ENCODE measurements around the gene ARHGEF7. TPM values are rescaled to one million over a fixed set of nuclear protein-coding genes. Genes with fewer than 3 reads are reported as not detected.
"Not testable (repeated sequence)": the region's sequence is repeated elsewhere in the genome, so short reads cannot be mapped to it uniquely, and the experiment has no call there.

Gene ARHGEF7
- total RNA-seq, 1 donor from 2014 or later, result 155 TPM

- not testable (repeated sequence) for DNase-seq (ENCODE audit: low read depth, low spot score)
Measured at GRCh38 chr13:111198732-111199378, 83.7 kb downstream of the ARHGEF7 start.

GRCh38 chr13:111201304-111201940 lies 86.3 kb downstream of the ARHGEF7 start:
- no peak for DNase-seq (ENCODE audit: low read depth, low spot score)

GRCh38 chr13:111202156-111202621 lies 87.1 kb downstream of the ARHGEF7 start:
- DNase-seq (ENCODE audit: low read depth, low spot score), result no peak

- DNase-seq (ENCODE audit: low read depth, low spot score), result peak; percentile 99
Measured at GRCh38 chr13:111202745-111203144, 87.6 kb downstream of the ARHGEF7 start.

GRCh38 chr13:111203736-111204389 lies 88.8 kb downstream of the ARHGEF7 start:
- no peak for DNase-seq (ENCODE audit: low read depth, low spot score)

- no peak for DNase-seq (ENCODE audit: low read depth, low spot score)
Measured at GRCh38 chr13:111204438-111205177, 89.5 kb downstream of the ARHGEF7 start.

- DNase-seq (ENCODE audit: low read depth, low spot score), result no peak
Measured at GRCh38 chr13:111206148-111206547, 91.0 kb downstream of the ARHGEF7 start.

GRCh38 chr13:111209613-111210012 lies 94.5 kb downstream of the ARHGEF7 start:
- no peak for DNase-seq (ENCODE audit: low read depth, low spot score)

- DNase-seq (ENCODE audit: low read depth, low spot score), result no peak
Measured at GRCh38 chr13:111210091-111210490, 95.0 kb downstream of the ARHGEF7 start.

GRCh38 chr13:111210544-111211469 lies 95.7 kb downstream of the ARHGEF7 start:
- DNase-seq (ENCODE audit: low read depth, low spot score), result no peak

- DNase-seq (ENCODE audit: low read depth, low spot score), result no peak
Measured at GRCh38 chr13:111211789-111212516, 96.8 kb downstream of the ARHGEF7 start.

GRCh38 chr13:111212517-111212873 lies 97.4 kb downstream of the ARHGEF7 start:
- no peak for DNase-seq (ENCODE audit: low read depth, low spot score)

- no peak for DNase-seq (ENCODE audit: low read depth, low spot score)
Measured at GRCh38 chr13:111213964-111214726, 99.0 kb downstream of the ARHGEF7 start.

- no peak for DNase-seq (ENCODE audit: low read depth, low spot score)
Measured at GRCh38 chr13:111215081-111216047, 100.3 kb downstream of the ARHGEF7 start.

GRCh38 chr13:111216166-111216960 lies 101.3 kb downstream of the ARHGEF7 start:
- DNase-seq (ENCODE audit: low read depth, low spot score), result no peak

- DNase-seq (ENCODE audit: low read depth, low spot score), result no peak
Measured at GRCh38 chr13:111217641-111218040, 102.5 kb downstream of the ARHGEF7 start.

GRCh38 chr13:111219280-111219679 lies 104.2 kb downstream of the ARHGEF7 start:
- no peak for DNase-seq (ENCODE audit: low read depth, low spot score)

Data from pulmonary artery endothelial cell (primary cell).